Stomach (tissue), 9 donors: Measurements from ENCODE around the gene INTS1. TPM values are rescaled to one million over a fixed set of nuclear protein-coding genes. Genes with fewer than 3 reads are reported as not detected.

Source experiments
- DNase-seq, 2 donors: peaks; one replicate each; pipeline versions ENCODE4 v3.0.0 to v3.0.0-alpha.2; 2013 to 2019
- H3K27ac ChIP-seq, 5 donors: fragments of 200-600 bp in 4 of 5; sonication (generic) in 4 of 5; one replicate each; pipeline ENCODE4 v1.5.1; 2013 to 2019; ENCODE audit warnings: mild to moderate bottlenecking in 1 of 5, moderate library complexity in 1 of 5
- H3K27me3 ChIP-seq, 3 donors: fragments of 200-600 bp; sonication (generic); one replicate each; pipeline ENCODE4 v1.5.1; 2017 to 2019; ENCODE audit warnings: mixed run types in 1 of 3
- H3K36me3 ChIP-seq, 4 donors: fragments of 200-600 bp; sonication (generic); 1 replicate in 3 of 4; 2 replicates in 1 of 4; pipeline ENCODE4 v1.5.1; 2016 to 2019
- H3K4me1 ChIP-seq, 4 donors: fragments of 200-600 bp; sonication (generic); one replicate each; pipeline ENCODE4 v1.5.1; 2016 to 2019
- H3K4me3 ChIP-seq, 4 donors: fragments of 200-600 bp; sonication (generic) in 3 of 4; one replicate each; pipeline ENCODE4 v1.5.1; 2016 to 2019; ENCODE audit warnings: mild to moderate bottlenecking in 1 of 4
- H3K9me3 ChIP-seq, 4 donors: fragments of 200-600 bp; sonication (generic); one replicate each; pipeline ENCODE4 v1.5.1; 2016 to 2019
- CTCF ChIP-seq, 7 experiments: fragments of 450-650 bp in 4 of 7; fragments of 200-600 bp in 3 of 7; sonication (generic) in 3 of 7; IDR thresholded peaks; one replicate each; pipeline ENCODE4 v1.5.1; 2016 to 2019; ENCODE audit warnings: antibody characterized with exemption in 7 of 7, control low read depth in 2 of 7, mild to moderate bottlenecking in 1 of 7
- EP300 ChIP-seq: sonication (generic); formaldehyde crosslinking; IDR thresholded peaks from one replicate; pipeline ENCODE4 v1.6.1; 2017; ENCODE audit warnings: antibody characterized with exemption
- POLR2A ChIP-seq, 4 donors: fragments of 450-650 bp; IDR thresholded peaks; one replicate each; pipeline ENCODE4 v1.6.1; 2016; ENCODE audit warnings: antibody characterized with exemption in 4 of 4, control low read depth in 2 of 4, mild to moderate bottlenecking in 1 of 4, moderate library complexity in 1 of 4
- POLR2AphosphoS5 ChIP-seq, 3 donors: sonication (generic); formaldehyde crosslinking; IDR thresholded peaks; one replicate each; pipeline ENCODE4 v1.6.1; 2016; ENCODE audit warnings: antibody characterized with exemption in 3 of 3
- WGBS, 5 donors: extraction: QIAGEN DNeasy Blood & Tissue Kit in 3 of 5; methylation state at CpG; one replicate each; pipeline versions ENCODE4 v1.1.5 to v1.1.7; 2013 to 2018; 5-methylcytosine and 5-hydroxymethylcytosine counted together
- intact Hi-C: fragments of 100-400 bp; cut with DNase I; formaldehyde crosslinking; loops from one replicate; pipeline ENCODE4 v1.15.1; 2023; ENCODE audit warnings: low total_unique reads
- polyA plus RNA-seq, 3 donors: library from polyadenylated mRNA; stranded (reverse); fragments of 200-250 nt; gene quantifications; one replicate each; pipeline ENCODE4 v1.2.3, GENCODE V29; 2013
- total RNA-seq, 5 donors: library from RNA; depleted of rRNA; stranded (reverse); fragments of >200 nt; gene quantifications; one replicate each; pipeline versions ENCODE4 v1.1.0 to v1.2.3, GENCODE V29; 2014 to 2016
- donor health status: healthy with polysubstance abuse.
- donor health status: Bipolar disorder and iron deficiency.
- donor health status: healthy.

INTS1 gene
- total and polyA plus RNA-seq, 8 donors, result 24.4 to 724 (median 56.2) TPM

GRCh38 chr7:1535100-1535458, 30.9 kb upstream of the INTS1 start:
- Histone ChIP-seq H3K36me3 (peaks cover 19 to 30% (median 27%) of the 10 kb centered on the region in 4 donors), H3K27ac (peak overlapping the region in 4 of 5 donors; percentile 96 to 100 (median 99)), H3K4me1 (peaks cover 61 to 82% (median 72%) of the 10 kb centered on the region in 4 donors), H3K27me3 (no peaks in the 10 kb centered on the region), H3K9me3 (no peaks in the 10 kb centered on the region), H3K4me3 (no peak overlapping the region)
- intact Hi-C loops, result no loop called here
- 60 to 81% (median 66%) methylated on average over 6 of the region's 6 CpGs for WGBS, 5 donors
- no peak for DNase-seq
- TF ChIP-seq POLR2AphosphoS5 (IDR thresholded peaks at IDR 0.05) (no peak), EP300 (no peak)

- peaks cover 14 to 25% (median 21%) of the 10 kb centered on the region in 4 donors for H3K36me3 ChIP-seq
- no peak for TF ChIP-seq EP300
- no peak for TF ChIP-seq CTCF (IDR thresholded peaks at IDR 0.05)
- TF ChIP-seq POLR2AphosphoS5 (IDR thresholded peaks at IDR 0.05), result no peak
- 83 to 91% (median 89%) methylated on average over 27 to 30 of the region's 30 CpGs for WGBS, 5 donors
- no peaks in the 10 kb centered on the region for H3K9me3 ChIP-seq
- DNase-seq, result peak in 1 of 2 donors; percentile 19
- intact Hi-C loops, result no loop called here
- H3K4me1 ChIP-seq, result peaks cover 66 to 87% (median 73%) of the 10 kb centered on the region in 4 donors
- peak overlapping the region; percentile 96 to 100 (median 98) for H3K27ac ChIP-seq
- H3K27me3 ChIP-seq, result no peaks in the 10 kb centered on the region
- peak overlapping the region in 1 of 4 donors; percentile 71 for H3K4me3 ChIP-seq
Measured at GRCh38 chr7:1534330-1535099, 30.3 kb upstream of the INTS1 start.

- 58 to 81% (median 65%) methylated on average over 14 to 24 of the region's 24 CpGs for WGBS, 5 donors
- Histone ChIP-seq H3K4me3 (peak overlapping the region; percentile 69 to 81 (median 70)), H3K36me3 (peaks cover 6 to 17% (median 13%) of the 10 kb centered on the region in 4 donors), H3K9me3 (no peaks in the 10 kb centered on the region), H3K27me3 (no peaks in the 10 kb centered on the region), H3K4me1 (peaks cover 63 to 80% (median 68%) of the 10 kb centered on the region in 4 donors), H3K27ac (peak overlapping the region; percentile 96 to 100 (median 98))
- peak in 2 of 3 donors; percentile 53 to 69 for TF ChIP-seq POLR2AphosphoS5 (IDR thresholded peaks at IDR 0.05)
- TF ChIP-seq POLR2A (IDR thresholded peaks at IDR 0.05), result no peak
- peak; percentile 67 to 78 for DNase-seq
- intact Hi-C loops, result no loop called here
Measured at GRCh38 chr7:1533547-1534329, 29.5 kb upstream of the INTS1 start.

- Histone ChIP-seq H3K36me3 (peaks cover 6 to 16% (median 13%) of the 10 kb centered on the region in 4 donors), H3K27me3 (no peaks in the 10 kb centered on the region), H3K4me1 (peaks cover 57 to 75% (median 62%) of the 10 kb centered on the region in 4 donors), H3K9me3 (no peaks in the 10 kb centered on the region), H3K4me3 (peak overlapping the region; percentile 69 to 81 (median 70)), H3K27ac (peak overlapping the region; percentile 96 to 100 (median 98))
- TF ChIP-seq POLR2A (IDR thresholded peaks at IDR 0.05) (no peak), CTCF (IDR thresholded peaks at IDR 0.05) (no peak), POLR2AphosphoS5 (IDR thresholded peaks at IDR 0.05) (no peak), EP300 (no peak)
- WGBS, 5 donors, result 22 to 32% (median 23%) methylated on average over 3 to 9 of the region's 9 CpGs
- intact Hi-C loops, result no loop called here
- no peak for DNase-seq
Measured at GRCh38 chr7:1533255-1533546, 29.0 kb upstream of the INTS1 start.

- TF ChIP-seq EP300 (peak; percentile 24), POLR2A (IDR thresholded peaks at IDR 0.05) (peak in 2 of 4 donors; percentile 38 to 63), CTCF (IDR thresholded peaks at IDR 0.05) (no peak), POLR2AphosphoS5 (IDR thresholded peaks at IDR 0.05) (peak; percentile 47 to 91 (median 79))
- H3K4me1 ChIP-seq, result peaks cover 52 to 69% (median 57%) of the 10 kb centered on the region in 4 donors
Measured at GRCh38 chr7:1532456-1533254, 28.5 kb upstream of the INTS1 start.

More at GRCh38 chr7:1532456-1533254, 28.5 kb upstream of the INTS1 start:
- Histone ChIP-seq H3K27ac (peak overlapping the region; percentile 96 to 100 (median 98)), H3K9me3 (no peaks in the 10 kb centered on the region), H3K36me3 (peaks cover 6 to 16% (median 13%) of the 10 kb centered on the region in 4 donors), H3K27me3 (no peaks in the 10 kb centered on the region), H3K4me3 (peak overlapping the region; percentile 69 to 81 (median 70))
- intact Hi-C loops, result no loop called here
- WGBS, 5 donors, result 2 to 3% (median 2%) methylated on average over 31 to 36 of the region's 36 CpGs
- peak; percentile 88 to 94 for DNase-seq
